Activated CD4-positive, alpha-beta T cell treated with anti-CD3 and anti-CD28 coated beads for 4 hours (primary cell): ENCODE measurements around the gene MYLK4.

Source experiments
- DNase-seq, 2 donors: peaks; one replicate each; pipeline ENCODE4 v3.0.0-alpha.2; 2020

MYLK4 gene

DNA sequence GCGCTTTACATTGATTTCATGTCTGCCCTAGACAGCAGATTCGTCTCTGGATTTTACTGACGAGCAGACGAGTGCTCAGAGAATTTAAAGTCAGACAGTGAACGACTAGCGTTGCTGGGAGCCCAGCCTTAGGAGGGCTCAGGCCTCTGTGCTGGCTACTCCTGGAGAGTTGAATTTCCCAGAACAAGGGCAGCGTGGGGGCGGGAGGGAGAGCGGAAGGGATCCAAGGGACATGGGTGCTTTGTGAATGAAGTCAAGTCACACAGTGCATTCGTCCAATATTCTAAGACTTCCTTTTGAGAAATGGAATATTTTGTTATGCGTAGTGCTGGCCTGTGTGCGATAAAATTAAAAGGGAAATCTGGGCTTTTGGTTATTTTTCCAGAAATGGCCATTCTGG, 126.5 kb downstream of the MYLK4 start:
- no peak for DNase-seq

DNA sequence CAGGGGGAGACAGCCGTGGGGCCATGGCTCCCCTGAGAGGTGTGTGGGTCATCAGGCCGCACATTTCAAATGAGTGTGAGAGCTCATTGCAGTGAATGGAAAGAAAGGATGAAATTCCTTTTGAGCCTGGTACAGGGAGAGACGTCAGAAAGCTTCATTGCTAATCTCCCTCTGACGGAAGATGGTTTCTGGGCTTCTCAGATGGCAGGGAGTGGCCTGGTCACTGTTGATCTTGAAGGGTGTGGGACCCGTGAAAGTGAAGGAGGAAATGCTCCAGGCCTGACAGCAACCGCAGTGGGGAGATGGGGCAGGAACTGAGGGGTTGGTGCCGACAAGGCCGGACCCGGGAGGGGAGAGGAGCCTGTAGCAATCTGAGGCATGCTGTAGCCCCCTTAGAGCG, 127.4 kb downstream of the MYLK4 start:
- DNase-seq = no peak

- DNase-seq = no peak
Observed at GRCh38 chr6:2622671-2623070, 128.1 kb downstream of the MYLK4 start.

DNA sequence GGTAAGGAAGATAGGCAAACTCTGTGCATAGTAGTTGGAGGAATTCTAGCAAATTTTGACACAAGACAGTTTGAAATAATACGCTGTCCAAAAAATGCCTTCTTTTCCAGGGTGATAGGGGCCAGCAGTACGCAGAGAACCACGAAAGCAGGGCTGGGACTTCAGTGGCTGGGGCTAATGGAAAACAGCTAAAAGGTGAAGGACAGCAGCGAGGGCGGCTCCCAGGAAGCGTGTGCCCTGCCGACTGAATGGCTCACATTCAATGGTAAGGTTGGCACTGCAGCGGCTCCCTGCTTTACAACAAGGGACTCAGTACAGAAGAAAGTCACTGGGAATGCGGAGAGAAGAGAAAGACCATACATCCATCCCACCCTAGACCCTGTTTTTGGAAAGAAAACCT, 131.1 kb downstream of the MYLK4 start:
- DNase-seq = no peak

GRCh38 chr6:2617729-2618128, 133.0 kb downstream of the MYLK4 start:
- DNase-seq = no peak

DNA sequence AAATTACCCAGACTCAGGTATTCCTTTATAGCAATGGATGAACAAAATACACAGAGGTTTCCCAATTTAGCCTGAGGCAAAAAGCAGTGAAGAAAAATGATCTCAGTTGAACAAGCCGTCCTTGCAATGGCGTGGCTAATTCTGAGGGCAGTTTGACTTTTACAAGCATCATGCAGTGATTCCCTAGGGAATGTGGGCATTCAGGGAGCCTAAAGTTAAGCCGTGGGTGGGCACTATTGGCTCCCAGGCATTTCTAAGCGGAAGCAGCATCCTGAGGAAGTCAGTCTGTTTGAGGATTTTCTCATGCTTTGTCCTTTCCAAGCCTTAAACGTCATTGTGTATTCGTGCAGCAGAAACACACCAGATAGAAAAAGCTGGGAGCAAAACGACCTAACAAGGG, 133.9 kb downstream of the MYLK4 start:
- no peak for DNase-seq

GRCh38 chr6:2615251-2615650, 135.5 kb downstream of the MYLK4 start:
- DNase-seq = no peak

DNA sequence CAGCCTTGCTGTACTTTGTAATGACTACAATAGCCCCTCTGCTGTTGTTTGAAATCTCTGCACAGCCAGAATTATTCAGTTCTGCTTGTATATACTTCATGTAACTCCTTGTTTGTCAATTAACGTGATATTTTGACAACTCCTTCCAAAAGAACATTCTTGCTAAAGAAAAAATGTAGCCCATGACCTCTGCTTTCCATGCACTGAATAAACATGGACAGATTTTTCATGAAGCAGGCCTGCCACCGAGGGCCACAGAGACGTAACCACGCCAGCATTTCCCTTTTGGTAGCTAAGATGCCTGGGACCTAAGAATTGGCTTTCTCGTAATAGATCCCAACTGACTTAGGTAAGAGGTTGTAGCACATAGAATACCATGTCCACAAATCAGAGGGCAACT, 135.9 kb downstream of the MYLK4 start:
- no peak for DNase-seq

- DNase-seq = no peak
Observed at GRCh38 chr6:2614155-2614554, 136.6 kb downstream of the MYLK4 start.
